Gastroesophageal sphincter (tissue), 4 donors: ENCODE measurements around the gene CSMD2. TPM values are rescaled to one million over a fixed set of nuclear protein-coding genes. Genes with fewer than 3 reads are reported as not detected.

Experiments used
- ATAC-seq: fragments of 150-250 bp; one replicate; pipeline ENCODE4 v1.9.1; 2016; ENCODE audit warnings: mild to moderate bottlenecking, moderate library complexity
- H3K27ac ChIP-seq, 4 donors: fragments of 200-600 bp; sonication (generic) in 3 of 4; 1 replicate in 3 of 4; 2 replicates in 1 of 4; pipeline ENCODE4 v1.5.1; 2016 to 2019
- H3K27me3 ChIP-seq: fragments of 200-600 bp; sonication (generic); one replicate; pipeline ENCODE4 v1.5.1; 2019
- H3K36me3 ChIP-seq, 2 donors: fragments of 200-600 bp; sonication (generic); one replicate each; pipeline ENCODE4 v1.5.1; 2019; ENCODE audit warnings: control low read depth in 1 of 2
- H3K4me1 ChIP-seq, 3 donors: fragments of 200-600 bp; sonication (generic); 1 replicate in 2 of 3; 2 replicates in 1 of 3; pipeline ENCODE4 v1.5.1; 2016 to 2019; ENCODE audit warnings: control low read depth in 2 of 3
- H3K4me3 ChIP-seq, 2 donors: fragments of 200-600 bp; sonication (generic); one replicate each; pipeline ENCODE4 v1.5.1; 2019; ENCODE audit warnings: mild to moderate bottlenecking in 1 of 2, moderate library complexity in 1 of 2
- H3K9me3 ChIP-seq, 3 donors: fragments of 200-600 bp; sonication (generic); one replicate each; pipeline ENCODE4 v1.5.1; 2017 to 2019; ENCODE audit warnings: control low read depth in 2 of 3
- CTCF ChIP-seq, 4 experiments: fragments of 200-600 bp in 2 of 4; fragments of 450-650 bp in 2 of 4; sonication (generic) in 1 of 4; IDR thresholded peaks; one replicate each; pipeline ENCODE4 v1.5.1; 2017 to 2019; ENCODE audit warnings: antibody characterized with exemption in 4 of 4, mild to moderate bottlenecking in 2 of 4, moderate library complexity in 2 of 4
- EP300 ChIP-seq: sonication (generic); formaldehyde crosslinking; IDR thresholded peaks from one replicate; pipeline ENCODE4 v1.6.1; 2017; ENCODE audit warnings: antibody characterized with exemption, mild to moderate bottlenecking
- POLR2A ChIP-seq, 2 donors: fragments of 450-650 bp; IDR thresholded peaks; one replicate each; pipeline ENCODE4 v1.6.1; 2017; ENCODE audit warnings: antibody characterized with exemption in 2 of 2, mild to moderate bottlenecking in 2 of 2, moderate library complexity in 1 of 2
- POLR2AphosphoS5 ChIP-seq: sonication (generic); formaldehyde crosslinking; IDR thresholded peaks from one replicate; pipeline ENCODE4 v1.6.1; 2017; ENCODE audit warnings: antibody characterized with exemption
- WGBS, 2 donors: methylation state at CpG; one replicate each; pipeline ENCODE4 v1.1.5; 2018; ENCODE audit warnings: low coverage in 1 of 2; 5-methylcytosine and 5-hydroxymethylcytosine counted together
- total RNA-seq, 4 donors: library from RNA; depleted of rRNA; stranded (reverse); fragments of >200 nt; gene quantifications; one replicate each; pipeline ENCODE4 v1.1.0, GENCODE V29; 2016

CSMD2 gene
- total RNA-seq, 4 donors from 2014 or later = 0.22 to 2.5 (median 0.37) TPM

GRCh38 chr1:33866281-33866680 lies 298.7 kb downstream of the CSMD2 start:
- Histone ChIP-seq H3K4me1 (no peaks in the 10 kb centered on the region), H3K9me3 (peaks cover 0 to 13% (median 0%) of the 10 kb centered on the region in 3 donors), H3K4me3 (no peak overlapping the region), H3K27ac (no peak overlapping the region), H3K36me3 (no peaks in the 10 kb centered on the region), H3K27me3 (peaks cover 34% of the 10 kb centered on the region)
- TF ChIP-seq EP300 (no peak), POLR2AphosphoS5 (no peak), POLR2A (IDR thresholded peaks at IDR 0.05) (no peak), CTCF (IDR thresholded peaks at IDR 0.05) (no peak)
- ATAC-seq = no peak
- 25 to 50% methylated on average over 6 of the region's 6 CpGs for WGBS, 2 donors

- H3K9me3 ChIP-seq = peaks cover 0 to 13% (median 0%) of the 10 kb centered on the region in 3 donors
- H3K36me3 ChIP-seq = no peaks in the 10 kb centered on the region
- no peaks in the 10 kb centered on the region for H3K4me1 ChIP-seq
- no peak overlapping the region for H3K4me3 ChIP-seq
- ATAC-seq = no peak
- H3K27me3 ChIP-seq = peaks cover 37% of the 10 kb centered on the region
- no peak overlapping the region for H3K27ac ChIP-seq
- WGBS, 2 donors = 49 to 72% methylated on average over 4 to 12 of the region's 14 CpGs
- TF ChIP-seq EP300 = no peak
- no peak for TF ChIP-seq POLR2A (IDR thresholded peaks at IDR 0.05)
- no peak for TF ChIP-seq POLR2AphosphoS5
- TF ChIP-seq CTCF (IDR thresholded peaks at IDR 0.05) = no peak
Observed at GRCh38 chr1:33864460-33865389, 300.3 kb downstream of the CSMD2 start.

- H3K9me3 ChIP-seq = peaks cover 0 to 13% (median 0%) of the 10 kb centered on the region in 3 donors
- ATAC-seq = no peak
- no peak for TF ChIP-seq POLR2AphosphoS5
- H3K4me1 ChIP-seq = no peaks in the 10 kb centered on the region
- no peak within 1 kb of the TSS for H3K27ac ChIP-seq
- H3K36me3 ChIP-seq = no peaks in the 10 kb centered on the region
- H3K4me3 ChIP-seq = no peak within 1 kb of the TSS
- peaks cover 37% of the 10 kb centered on the region for H3K27me3 ChIP-seq
- WGBS, 2 donors = 57 to 75% methylated on average over 2 to 3 of the region's 3 CpGs
Observed at GRCh38 chr1:33863779-33864178, 301.3 kb downstream of the CSMD2 start, which contains the start of gene HMGB4. Gene HMGB4 (plus strand): TSS chr1:33864079. CDS start chr1:33864192, 113 bp downstream.

- no peak overlapping the region for H3K4me3 ChIP-seq
- no peak overlapping the region for H3K27ac ChIP-seq
- H3K4me1 ChIP-seq = no peaks in the 10 kb centered on the region
- WGBS, 2 donors = 37 to 60% methylated on average over 2 of the region's 2 CpGs
- TF ChIP-seq POLR2AphosphoS5 (no peak), POLR2A (IDR thresholded peaks at IDR 0.05) (no peak), EP300 (no peak), CTCF (IDR thresholded peaks at IDR 0.05) (no peak)
- ATAC-seq = no peak
- H3K9me3 ChIP-seq = no peaks in the 10 kb centered on the region
- no peaks in the 10 kb centered on the region for H3K36me3 ChIP-seq
- peaks cover 56% of the 10 kb centered on the region for H3K27me3 ChIP-seq
Observed at GRCh38 chr1:33860671-33861070, 304.4 kb downstream of the CSMD2 start.

GRCh38 chr1:33854091-33854490 lies 310.9 kb downstream of the CSMD2 start:
- Histone ChIP-seq H3K4me1 (no peaks in the 10 kb centered on the region), H3K9me3 (no peaks in the 10 kb centered on the region), H3K36me3 (no peaks in the 10 kb centered on the region), H3K27me3 (peaks cover 33% of the 10 kb centered on the region), H3K27ac (no peak overlapping the region), H3K4me3 (no peak overlapping the region)
- no peak for TF ChIP-seq EP300
- no peak for TF ChIP-seq CTCF (IDR thresholded peaks at IDR 0.05)
- TF ChIP-seq POLR2A (IDR thresholded peaks at IDR 0.05) = no peak
- no peak for TF ChIP-seq POLR2AphosphoS5
- no peak for ATAC-seq
- 87% methylated on average over 4 to 5 of the region's 5 CpGs for WGBS, 2 donors
